Medulla oblongata (tissue), 1 donor: Measurements from ENCODE around the gene PXMP4.
A peak's percentile ranks its signal among the peaks of the same experiment; 100 is the strongest.

ENCODE experiments used
- DNase-seq: peaks from one replicate; pipeline ENCODE4 v3.0.0-alpha.2; 2015; ENCODE audit errors: extremely low spot score

Gene PXMP4

GRCh38 chr20:33732166-33732970 lies 12.3 kb upstream of the PXMP4 start:
- DNase-seq, result no peak

- DNase-seq, result peak; percentile 86
These were observed 11.6 kb upstream of the PXMP4 start, which contains the start of gene ZNF341 for GRCh38 chr20:33731693-33732165. Gene ZNF341 (plus strand): TSS chr20:33731996. CDS start chr20:33732022, 26 bp downstream.

- DNase-seq, result no peak
These were observed 11.0 kb upstream of the PXMP4 start for GRCh38 chr20:33730946-33731692.

- DNase-seq, result no peak
These were observed 9.0 kb upstream of the PXMP4 start for GRCh38 chr20:33729101-33729500.

GRCh38 chr20:33728463-33728862 lies 8.4 kb upstream of the PXMP4 start:
- no peak for DNase-seq

- no peak for DNase-seq
These were observed 7.7 kb upstream of the PXMP4 start for GRCh38 chr20:33727806-33728205.

GRCh38 chr20:33727115-33727479 lies 7.0 kb upstream of the PXMP4 start:
- no peak for DNase-seq

GRCh38 chr20:33725607-33726264 lies 5.6 kb upstream of the PXMP4 start:
- DNase-seq, result no peak

- no peak for DNase-seq
These were observed 4.5 kb upstream of the PXMP4 start for GRCh38 chr20:33724439-33725094.

- DNase-seq, result no peak
These were observed 1.5 kb upstream of the PXMP4 start for GRCh38 chr20:33721391-33722140.

GRCh38 chr20:33719277-33719988 lies 677 bp downstream of the PXMP4 start:
- no peak for DNase-seq

- DNase-seq, result no peak
These were observed 3.6 kb downstream of the PXMP4 start for GRCh38 chr20:33716498-33716897.

GRCh38 chr20:33713865-33714367 lies 6.2 kb downstream of the PXMP4 start:
- DNase-seq, result no peak

- DNase-seq, result no peak
These were observed 8.7 kb downstream of the PXMP4 start for GRCh38 chr20:33711446-33711738.

- DNase-seq, result no peak
These were observed 9.2 kb downstream of the PXMP4 start for GRCh38 chr20:33710681-33711445.

- no peak for DNase-seq
These were observed 10.1 kb downstream of the PXMP4 start for GRCh38 chr20:33709905-33710541.

- no peak for DNase-seq
These were observed 10.7 kb downstream of the PXMP4 start for GRCh38 chr20:33709398-33709797.

- no peak for DNase-seq
These were observed 12.4 kb downstream of the PXMP4 start for GRCh38 chr20:33707668-33708067.
